HEK293 (cell line): ENCODE results near the gene HYAL3.

Experiments used
- CTCF ChIA-PET: fragments of 350-600 bp; formaldehyde crosslinking; extraction: SDS; loops from one replicate; lab custom pipeline; 2021; ENCODE audit warnings: antibody characterized with exemption; lab: Yijun Ruan, JAX
- POLR2A ChIA-PET: fragments of 300-600 bp; formaldehyde crosslinking; extraction: SDS; loops from one replicate; lab custom pipeline; 2020; ENCODE audit warnings: antibody characterized with exemption, inconsistent platforms; lab: Yijun Ruan, JAX
- H3K27ac ChIP-seq: fragments of 200-500 bp; sonication (Bioruptor generic); 2 replicates; pipeline ENCODE4 v1.5.1; 2014; ENCODE audit warnings: low read depth, low read length, control low read depth, inconsistent platforms; ENCODE audit errors: extremely low read depth
- H3K36me3 ChIP-seq, 2 experiments: fragments of 200-500 bp in 1 of 2; sonication (Bioruptor generic) in 1 of 2; 1 replicate in 1 of 2; 2 replicates in 1 of 2; pipeline ENCODE4 v1.5.1; 2014 to 2017; ENCODE audit warnings: inconsistent platforms in 2 of 2, low read length in 2 of 2; ENCODE audit not compliant: control insufficient read depth in 2 of 2, insufficient read depth in 1 of 2
- H3K4me1 ChIP-seq: fragments of 200-500 bp; sonication (Bioruptor generic); 2 replicates; pipeline ENCODE4 v1.5.1; 2014; ENCODE audit warnings: mild to moderate bottlenecking, low read length, inconsistent platforms; ENCODE audit not compliant: control insufficient read depth, insufficient read depth
- H3K4me3 ChIP-seq: 2 replicates; pipeline ENCODE4 v1.5.1; 2011; ENCODE audit warnings: low read depth, mild to moderate bottlenecking, control low read depth, low read length, moderate library complexity
- H3K9me3 ChIP-seq: fragments of 200-500 bp; sonication (Bioruptor generic); 2 replicates; pipeline ENCODE4 v1.5.1; 2014; ENCODE audit warnings: low read depth, low read length, inconsistent platforms; ENCODE audit not compliant: control insufficient read depth, insufficient read depth
- BCL11A ChIP-seq: fragments of 450-650 bp; formaldehyde crosslinking; IDR thresholded peaks from 2 replicates; pipeline ENCODE4 v1.5.1; 2016; ENCODE audit warnings: low read depth, missing biosample characterization, missing genetic modification characterization
- CTCF ChIP-seq: fragments of 450-650 bp; formaldehyde crosslinking; IDR thresholded peaks from 2 replicates; pipeline ENCODE4 v1.5.1; 2016; ENCODE audit warnings: missing biosample characterization, missing genetic modification characterization
- IKZF3 ChIP-seq: fragments of 450-650 bp; IDR thresholded peaks from 2 replicates; pipeline ENCODE4 v1.5.0; 2018; ENCODE audit warnings: missing biosample characterization, mild to moderate bottlenecking, missing genetic modification characterization, moderate library complexity
- SCRT2 ChIP-seq: fragments of 450-650 bp; formaldehyde crosslinking; IDR thresholded peaks from 2 replicates; pipeline ENCODE4 v1.5.1; 2016; ENCODE audit warnings: missing biosample characterization, missing genetic modification characterization
- SP2 ChIP-seq: fragments of 450-650 bp; formaldehyde crosslinking; IDR thresholded peaks from 2 replicates; pipeline ENCODE4 v1.5.1; 2016; ENCODE audit warnings: missing biosample characterization, missing genetic modification characterization
- SP3 ChIP-seq: fragments of 450-650 bp; formaldehyde crosslinking; IDR thresholded peaks from 2 replicates; pipeline ENCODE4 v1.5.1; 2016; ENCODE audit warnings: missing biosample characterization, missing genetic modification characterization
- ZBTB6 ChIP-seq: fragments of 450-650 bp; formaldehyde crosslinking; IDR thresholded peaks from 2 replicates; pipeline ENCODE4 v1.5.1; 2017; ENCODE audit warnings: missing biosample characterization, missing genetic modification characterization
- ZIC2 ChIP-seq: fragments of 450-650 bp; formaldehyde crosslinking; IDR thresholded peaks from 2 replicates; pipeline ENCODE4 v1.5.1; 2016; ENCODE audit warnings: missing biosample characterization, missing genetic modification characterization
- ZNF530 ChIP-seq: fragments of 450-650 bp; formaldehyde crosslinking; IDR thresholded peaks from 2 replicates; pipeline ENCODE4 v1.5.1; 2016; ENCODE audit warnings: low read depth, missing biosample characterization, missing genetic modification characterization
- ZNF639 ChIP-seq: fragments of 450-650 bp; formaldehyde crosslinking; IDR thresholded peaks from 2 replicates; pipeline ENCODE4 v1.5.1; 2016; ENCODE audit warnings: missing biosample characterization, missing genetic modification characterization
- ZNF791 ChIP-seq: fragments of 450-650 bp; formaldehyde crosslinking; IDR thresholded peaks from 2 replicates; pipeline ENCODE4 v1.5.1; 2016; ENCODE audit warnings: missing biosample characterization, missing genetic modification characterization
- TF ChIP-seq, protein P1 (sequence below): fragments of 450-650 bp; formaldehyde crosslinking; conservative IDR thresholded peaks from 2 replicates; pipeline ENCODE4 v1.5.1; 2016; ENCODE audit warnings: low read depth, missing biosample characterization, missing genetic modification characterization

HYAL3 gene

DNA sequence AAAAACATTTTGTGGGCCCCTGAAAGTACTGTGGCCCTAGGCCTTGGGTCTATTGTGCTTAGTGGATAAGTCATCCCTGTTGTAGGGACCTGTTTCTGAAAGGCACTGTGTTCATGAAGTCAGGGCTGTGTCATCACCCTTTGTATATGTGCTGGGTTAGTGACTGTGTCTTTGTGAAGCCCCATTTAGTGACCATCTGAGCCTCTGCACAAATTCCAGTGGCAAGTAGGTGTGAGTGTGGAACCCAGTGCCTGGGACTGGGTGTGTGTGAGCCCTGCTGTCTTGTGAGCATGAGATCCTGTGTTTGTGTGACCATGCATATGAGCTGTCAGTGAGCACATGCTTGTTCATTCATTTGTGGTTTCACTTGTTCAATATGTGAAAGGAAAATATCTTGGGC, 5.4 kb upstream of the HYAL3 start:
- POLR2A ChIA-PET, result interaction anchor here (0.6 kb wide), 1 partner anchor 29 kb away, joined by 3 read pairs; no protein-coding TSS in a partner anchor

GRCh38 chr3:50303013-50303815, 4.0 kb upstream of the HYAL3 start, which contains the start of gene HYAL1:
Gene HYAL1, minus strand, starts transcription at chr3:50303574. Its CDS starts 618 bp downstream, at chr3:50302956.
- Histone ChIP-seq H3K36me3 (no peaks in the 10 kb centered on the region), H3K4me3 (no peak within 1 kb of the TSS), H3K4me1 (no peaks in the 10 kb centered on the region), H3K9me3 (no peaks in the 10 kb centered on the region), H3K27ac (no peak within 1 kb of the TSS)
- ChIA-PET CTCF (interaction anchor here (1.3 kb wide), 1 partner anchor 22 kb away, joined by 4 read pairs; no protein-coding TSS in a partner anchor), POLR2A (interaction anchor here (0.7 to 1.5 kb wide), 2 partner anchors 11 to 25 kb away, joined by 4 to 5 read pairs; partner anchors contain the start of gene IFRD2)
- TF ChIP-seq SP3 (peak; percentile 47; the same call in 1 of the 2 replicates), CTCF (tag by site-specific recombination) (0 out of 2 replicates have a peak, but pooled peaks have one; percentile 23), ZBTB6 (tag by site-specific recombination) (no peak), SP2 (tag by site-specific recombination) (peak; percentile 51; the same call in 1 of the 2 replicates)

More for the DNA sequence above, 5.4 kb upstream of the HYAL3 start:
- Histone ChIP-seq H3K27ac (no peak overlapping the region), H3K4me3 (no peak overlapping the region), H3K9me3 (no peaks in the 10 kb centered on the region), H3K36me3 (no peaks in the 10 kb centered on the region), H3K4me1 (no peaks in the 10 kb centered on the region)
- CTCF ChIA-PET, result no interaction called here
- TF ChIP-seq, protein P1, sequence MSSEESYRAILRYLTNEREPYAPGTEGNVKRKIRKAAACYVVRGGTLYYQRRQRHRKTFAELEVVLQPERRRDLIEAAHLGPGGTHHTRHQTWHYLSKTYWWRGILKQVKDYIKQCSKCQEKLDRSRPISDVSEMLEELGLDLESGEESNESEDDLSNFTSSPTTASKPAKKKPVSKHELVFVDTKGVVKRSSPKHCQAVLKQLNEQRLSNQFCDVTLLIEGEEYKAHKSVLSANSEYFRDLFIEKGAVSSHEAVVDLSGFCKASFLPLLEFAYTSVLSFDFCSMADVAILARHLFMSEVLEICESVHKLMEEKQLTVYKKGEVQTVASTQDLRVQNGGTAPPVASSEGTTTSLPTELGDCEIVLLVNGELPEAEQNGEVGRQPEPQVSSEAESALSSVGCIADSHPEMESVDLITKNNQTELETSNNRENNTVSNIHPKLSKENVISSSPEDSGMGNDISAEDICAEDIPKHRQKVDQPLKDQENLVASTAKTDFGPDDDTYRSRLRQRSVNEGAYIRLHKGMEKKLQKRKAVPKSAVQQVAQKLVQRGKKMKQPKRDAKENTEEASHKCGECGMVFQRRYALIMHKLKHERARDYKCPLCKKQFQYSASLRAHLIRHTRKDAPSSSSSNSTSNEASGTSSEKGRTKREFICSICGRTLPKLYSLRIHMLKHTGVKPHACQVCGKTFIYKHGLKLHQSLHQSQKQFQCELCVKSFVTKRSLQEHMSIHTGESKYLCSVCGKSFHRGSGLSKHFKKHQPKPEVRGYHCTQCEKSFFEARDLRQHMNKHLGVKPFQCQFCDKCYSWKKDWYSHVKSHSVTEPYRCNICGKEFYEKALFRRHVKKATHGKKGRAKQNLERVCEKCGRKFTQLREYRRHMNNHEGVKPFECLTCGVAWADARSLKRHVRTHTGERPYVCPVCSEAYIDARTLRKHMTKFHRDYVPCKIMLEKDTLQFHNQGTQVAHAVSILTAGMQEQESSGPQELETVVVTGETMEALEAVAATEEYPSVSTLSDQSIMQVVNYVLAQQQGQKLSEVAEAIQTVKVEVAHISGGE (tag by site-specific recombination), result no peak
- no peak for TF ChIP-seq BCL11A (tag by site-specific recombination)
- TF ChIP-seq ZNF639 (tag by site-specific recombination), result no peak
- TF ChIP-seq SCRT2, result no peak
- no peak for TF ChIP-seq IKZF3 (tag by site-specific recombination)
- no peak for TF ChIP-seq ZNF530 (tag by site-specific recombination)
- no peak for TF ChIP-seq ZNF791 (tag by site-specific recombination)
- TF ChIP-seq ZIC2 (tag by site-specific recombination), result no peak
